Astrocyte of the cerebellum (primary cell): Measurements from ENCODE around the gene SUV39H2.
"Not testable (repeated sequence)": the region's sequence is repeated elsewhere in the genome, so short reads cannot be mapped to it uniquely, and the experiment has no call there.

ENCODE experiments used
- DNase-seq: peaks from one replicate; pipeline ENCODE4 v3.0.0-alpha.2; 2011; ENCODE audit warnings: low read depth
- H3K4me3 ChIP-seq: 2 replicates; pipeline ENCODE4 v1.5.1; 2011; ENCODE audit warnings: mild to moderate bottlenecking, low read depth, low read length, moderate library complexity
- in situ Hi-C: cut with HindIII; loops from 2 replicates; pipeline ENCODE4 v1.10.0; 2017; ENCODE audit warnings: low sequenced_read_pairs
- TF ChIP-seq, protein P1 (sequence below): IDR thresholded peaks from 2 replicates; pipeline ENCODE4 v1.5.1; 2012; ENCODE audit warnings: low read length, low read depth, moderate library complexity, mild to moderate bottlenecking; ENCODE audit errors: missing control alignments

Gene SUV39H2

DNA sequence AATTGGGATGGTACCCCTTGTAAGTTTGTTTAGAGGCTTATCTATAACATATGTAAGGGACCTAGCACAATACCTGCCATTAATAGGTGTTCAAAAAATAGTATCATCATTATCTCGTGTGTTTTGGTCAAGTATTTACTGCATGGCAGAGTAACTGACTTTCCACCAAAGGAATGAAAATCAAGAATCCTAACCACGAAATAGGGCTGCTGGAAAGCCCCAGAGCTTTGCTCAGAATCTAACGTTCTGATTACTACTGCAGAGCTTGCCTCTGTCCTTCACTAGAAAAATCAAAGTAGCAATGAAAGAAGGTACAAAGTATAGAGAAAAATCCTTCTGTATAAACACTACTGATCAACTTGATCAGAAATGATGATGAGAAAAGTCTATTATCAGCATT lies 40.3 kb downstream of the SUV39H2 start:
- no peak overlapping the region for H3K4me3 ChIP-seq
- in situ Hi-C loops: no loop called here
- no peak for DNase-seq
- TF ChIP-seq, protein P1, sequence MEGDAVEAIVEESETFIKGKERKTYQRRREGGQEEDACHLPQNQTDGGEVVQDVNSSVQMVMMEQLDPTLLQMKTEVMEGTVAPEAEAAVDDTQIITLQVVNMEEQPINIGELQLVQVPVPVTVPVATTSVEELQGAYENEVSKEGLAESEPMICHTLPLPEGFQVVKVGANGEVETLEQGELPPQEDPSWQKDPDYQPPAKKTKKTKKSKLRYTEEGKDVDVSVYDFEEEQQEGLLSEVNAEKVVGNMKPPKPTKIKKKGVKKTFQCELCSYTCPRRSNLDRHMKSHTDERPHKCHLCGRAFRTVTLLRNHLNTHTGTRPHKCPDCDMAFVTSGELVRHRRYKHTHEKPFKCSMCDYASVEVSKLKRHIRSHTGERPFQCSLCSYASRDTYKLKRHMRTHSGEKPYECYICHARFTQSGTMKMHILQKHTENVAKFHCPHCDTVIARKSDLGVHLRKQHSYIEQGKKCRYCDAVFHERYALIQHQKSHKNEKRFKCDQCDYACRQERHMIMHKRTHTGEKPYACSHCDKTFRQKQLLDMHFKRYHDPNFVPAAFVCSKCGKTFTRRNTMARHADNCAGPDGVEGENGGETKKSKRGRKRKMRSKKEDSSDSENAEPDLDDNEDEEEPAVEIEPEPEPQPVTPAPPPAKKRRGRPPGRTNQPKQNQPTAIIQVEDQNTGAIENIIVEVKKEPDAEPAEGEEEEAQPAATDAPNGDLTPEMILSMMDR: no peak

DNA sequence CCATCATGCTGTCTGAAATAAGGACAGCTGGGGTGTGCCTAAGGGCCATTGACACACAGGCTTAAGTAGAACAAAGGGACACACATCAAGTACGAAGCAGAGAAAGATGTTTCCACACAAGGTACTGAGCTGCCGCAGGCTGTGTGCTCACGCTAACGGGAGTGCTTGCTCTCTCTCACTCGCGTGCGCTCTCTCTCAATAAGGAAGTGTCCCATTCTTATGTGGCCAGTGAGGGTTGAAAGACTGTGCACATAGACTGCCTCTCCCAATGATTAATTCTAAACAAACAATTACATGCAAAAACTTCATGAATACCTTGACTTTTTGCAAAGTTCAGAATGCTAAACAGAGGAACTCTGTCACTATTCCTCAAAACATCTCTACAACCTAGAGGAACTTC lies 45.3 kb downstream of the SUV39H2 start:
- H3K4me3 ChIP-seq: no peak overlapping the region
- no peak for DNase-seq
- in situ Hi-C loops: no loop called here
- TF ChIP-seq, protein P1: no peak

DNA sequence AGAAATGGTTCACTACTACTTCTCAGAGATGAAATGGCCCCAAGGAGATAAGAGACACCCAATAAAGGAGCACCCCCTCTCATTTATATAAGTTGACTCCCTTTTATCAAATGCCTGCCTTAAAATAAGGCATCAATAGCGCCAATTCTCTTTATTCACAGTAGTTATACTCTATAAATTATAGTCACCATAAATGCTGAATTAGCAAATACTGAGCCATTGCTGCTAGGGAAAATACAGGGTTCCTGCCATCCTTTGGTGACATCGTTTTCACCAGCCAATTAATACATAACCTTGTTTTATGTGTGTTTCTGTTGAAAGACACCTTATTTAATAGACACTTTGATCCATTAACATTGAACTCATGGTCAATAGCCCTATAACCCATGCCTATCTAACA lies 46.6 kb downstream of the SUV39H2 start:
- no peak overlapping the region for H3K4me3 ChIP-seq
- TF ChIP-seq, protein P1: no peak
- in situ Hi-C loops: no loop called here
- no peak for DNase-seq

DNA sequence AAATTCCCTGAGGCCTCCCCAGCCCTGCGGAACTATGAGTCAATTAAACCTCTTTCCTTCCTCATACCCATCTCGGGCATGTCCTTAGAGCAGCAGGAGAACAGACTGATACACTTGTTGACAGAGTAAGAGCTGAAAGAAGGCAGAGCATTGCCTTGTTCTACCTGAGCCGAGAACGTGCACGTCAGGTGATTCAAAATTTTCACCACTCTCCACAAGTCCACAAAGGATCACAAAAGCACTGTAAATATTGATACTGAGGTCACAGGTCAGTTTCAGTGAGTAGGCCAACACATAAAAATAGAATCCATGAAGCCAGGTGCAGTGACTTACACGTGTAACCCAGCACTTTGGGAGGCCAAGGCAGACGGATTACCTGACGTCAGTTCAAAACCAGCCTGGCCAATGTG lies 47.4 kb downstream of the SUV39H2 start:
- TF ChIP-seq, protein P1: no peak
- no peak for DNase-seq
- in situ Hi-C loops: no loop called here

DNA sequence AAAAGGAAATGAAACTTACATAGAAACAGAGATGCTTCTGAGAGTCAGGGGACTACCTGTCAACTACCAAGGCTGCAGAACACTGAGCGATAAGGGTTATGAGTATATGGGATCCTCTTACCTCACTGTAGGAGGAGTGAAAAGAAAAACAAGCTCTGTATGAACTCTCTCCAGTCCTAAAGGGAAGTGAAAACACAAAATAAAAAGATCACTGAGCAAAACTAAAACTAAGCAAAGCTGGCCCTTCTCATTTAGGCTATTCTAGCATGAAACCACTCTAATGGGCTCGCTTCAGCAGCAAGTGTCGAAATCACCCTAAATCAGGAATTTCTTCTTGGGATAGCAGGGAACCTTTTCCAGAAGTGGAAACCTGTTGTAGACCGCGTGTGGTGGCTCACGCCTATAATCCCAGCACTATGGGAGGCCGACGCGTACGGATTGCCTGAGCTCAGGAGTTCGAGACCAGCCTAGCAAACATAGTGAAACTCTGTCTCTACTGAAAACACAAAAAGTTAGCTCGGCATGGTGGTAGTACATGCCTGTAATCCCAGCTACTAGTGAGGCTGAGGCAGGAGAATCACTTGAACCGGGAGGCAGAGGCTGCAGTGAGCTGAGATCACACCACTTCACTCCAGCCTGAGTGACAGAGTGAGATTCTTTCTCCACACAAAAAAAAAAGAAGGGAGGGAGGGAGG lies 48.2 kb downstream of the SUV39H2 start:
- DNase-seq: no peak
- TF ChIP-seq, protein P1: no peak
- in situ Hi-C loops: no loop called here
- no peak overlapping the region for H3K4me3 ChIP-seq

More for the DNA sequence above, 47.4 kb downstream of the SUV39H2 start:
- no peak overlapping the region for H3K4me3 ChIP-seq

DNA sequence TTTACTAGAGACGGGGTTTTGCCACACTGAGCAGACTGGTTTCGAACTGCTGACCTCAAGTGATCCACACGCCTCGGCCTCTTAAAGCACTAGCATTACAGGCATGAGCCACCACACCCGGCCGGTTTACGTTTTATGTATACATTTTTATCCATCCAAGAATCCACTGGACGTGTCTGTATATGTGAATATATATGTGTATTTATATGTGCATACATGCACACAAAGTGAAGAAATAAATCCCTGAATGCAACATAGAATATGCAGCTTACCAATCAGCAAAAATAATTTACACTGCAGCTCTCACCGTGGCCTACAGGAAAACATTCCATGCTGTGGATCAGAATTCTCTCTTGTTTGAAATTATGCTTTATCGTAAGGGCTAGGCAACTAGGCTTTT lies 51.9 kb downstream of the SUV39H2 start:
- H3K4me3 ChIP-seq: no peak overlapping the region
- DNase-seq: no peak
- TF ChIP-seq, protein P1: no peak
- in situ Hi-C loops: no loop called here

DNA sequence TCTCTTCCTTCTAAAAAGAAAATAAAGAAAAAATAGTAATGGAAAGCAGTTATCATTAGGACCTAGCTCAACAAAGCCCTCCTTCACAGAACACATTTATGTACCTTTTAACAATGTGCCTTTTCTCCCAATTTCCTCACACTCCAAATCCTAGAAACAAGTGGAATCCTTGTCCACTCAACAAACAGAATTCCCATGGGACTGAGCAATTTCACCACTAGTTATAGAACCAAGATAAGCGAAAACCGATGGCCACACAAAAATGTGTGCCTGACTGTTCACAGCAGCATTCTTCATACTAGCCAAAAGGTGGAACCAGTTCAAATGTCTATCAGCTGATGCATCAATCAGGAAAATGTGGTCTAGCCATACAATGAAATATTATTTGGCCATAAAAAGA lies 57.9 kb downstream of the SUV39H2 start:
- in situ Hi-C loops: no loop called here
- TF ChIP-seq, protein P1: no peak
- no peak for DNase-seq
- H3K4me3 ChIP-seq: no peak overlapping the region

DNA sequence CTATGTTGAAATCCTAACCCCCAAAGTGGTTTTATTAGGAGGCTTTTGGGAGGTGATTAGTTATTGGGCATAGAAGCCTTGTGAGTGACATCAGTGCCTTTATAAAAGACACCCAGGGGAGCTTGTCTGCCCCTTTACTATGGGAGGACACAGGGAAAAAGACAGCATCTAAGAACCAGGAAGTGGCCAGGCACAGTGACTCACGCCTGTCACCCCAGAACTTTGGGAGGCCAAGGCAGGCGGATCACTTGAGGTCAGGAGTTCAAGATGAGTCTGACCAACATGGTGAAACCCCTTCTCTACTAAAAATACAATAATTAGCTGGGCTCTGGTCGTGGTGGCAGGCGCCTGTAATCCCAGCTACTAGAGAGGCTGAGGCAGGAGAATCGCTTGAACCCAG lies 60.3 kb downstream of the SUV39H2 start:
- in situ Hi-C loops, DNase-seq: not testable (repeated sequence)

DNA sequence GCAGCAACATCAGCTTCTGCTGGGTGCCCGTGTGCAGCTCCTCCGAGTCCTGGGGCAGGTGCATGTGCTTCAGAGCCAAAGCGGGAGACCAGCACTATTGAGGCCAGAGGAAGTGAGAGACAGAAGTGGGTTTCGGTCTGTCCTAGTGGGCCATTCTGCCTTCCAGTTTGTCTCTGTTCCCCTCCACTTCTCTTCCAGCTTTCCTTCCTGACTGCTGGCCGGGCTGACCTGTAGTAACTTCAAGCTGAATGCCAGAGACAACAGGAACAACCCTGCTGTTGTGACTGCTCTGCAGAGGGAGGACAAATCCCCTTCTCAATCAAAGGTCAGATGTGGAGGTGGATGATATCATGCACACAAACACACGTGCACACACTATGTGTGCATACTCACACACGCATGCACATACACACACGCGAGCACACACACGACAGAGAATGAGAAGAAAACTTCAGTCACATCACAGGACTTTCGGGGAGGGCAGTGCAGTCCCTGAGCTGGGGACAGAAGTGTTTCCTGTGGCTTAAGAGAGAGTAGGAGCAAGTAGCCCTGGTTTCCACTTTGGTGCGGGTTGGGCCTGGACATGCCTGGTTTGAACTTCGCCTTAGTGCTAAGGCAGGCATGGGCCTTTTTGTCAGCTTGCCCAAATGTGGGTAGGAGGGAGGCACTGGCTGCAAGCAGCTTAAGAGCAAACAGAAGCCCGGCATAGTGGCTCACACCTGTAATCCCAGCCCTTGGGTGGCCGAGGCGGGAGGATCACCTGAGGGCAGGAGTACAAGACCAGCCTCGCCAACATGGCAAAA lies 63.7 kb downstream of the SUV39H2 start:
- DNase-seq, H3K4me3 ChIP-seq, in situ Hi-C loops: not testable (repeated sequence)

More for the DNA sequence above, 60.3 kb downstream of the SUV39H2 start:
- H3K4me3 ChIP-seq: not testable (repeated sequence)
